K562 (cell line): ENCODE measurements around the gene RFX7. TPM values are rescaled to one million over a fixed set of nuclear protein-coding genes. Genes with fewer than 3 reads are reported as not detected.

ENCODE experiments used
- CHD7 ChIP-seq: fragments of 200-600 bp; sonication (generic); IDR thresholded peaks from one replicate; pipeline ENCODE4 v1.6.1; 2012; ENCODE audit warnings: mild to moderate bottlenecking, low read depth, low read length, inconsistent platforms
- CTCF ChIP-seq, 3 experiments: IDR thresholded peaks in 2 of 3; conservative IDR thresholded peaks in 1 of 3; 2 replicates each; pipeline ENCODE4 v1.5.1; 2011 to 2012; ENCODE audit warnings: low read length in 3 of 3, mild to moderate bottlenecking in 3 of 3, control low read depth in 2 of 3, improper control_type of control experiment in 1 of 3, inconsistent platforms in 1 of 3, low read depth in 1 of 3, mixed read lengths in 1 of 3, moderate library complexity in 1 of 3; ENCODE audit not compliant: insufficient read depth in 2 of 3
- RAD21 ChIP-seq, 2 experiments: fragments of 250-450 bp in 1 of 2; fragments of 450-650 bp in 1 of 2; sonication (Bioruptor Pico) in 1 of 2; formaldehyde crosslinking in 1 of 2; IDR thresholded peaks in 1 of 2; conservative IDR thresholded peaks in 1 of 2; 2 replicates each; pipeline versions ENCODE4 v1.4.0 to v1.8.0; 2020 to 2022; ENCODE audit warnings: mild to moderate bottlenecking in 2 of 2, moderate library complexity in 1 of 2
- TGIF2 ChIP-seq: sonication (generic); formaldehyde crosslinking; IDR thresholded peaks from 2 replicates; pipeline ENCODE4 v1.8.1; 2022; ENCODE audit warnings: mild to moderate bottlenecking, missing genetic modification reagents, moderate library complexity
- ZNF445 ChIP-seq: fragments of 250-450 bp; sonication (Bioruptor Pico); IDR thresholded peaks from 2 replicates; pipeline ENCODE4 v1.4.0; 2020; ENCODE audit warnings: low read depth, mild to moderate bottlenecking, moderate library complexity
- polyA plus RNA-seq, 8 experiments: library from polyadenylated mRNA; depleted of rRNA in 4 of 8; stranded (reverse) in 5 of 8; unstranded in 3 of 8; fragments of >200 nt; fragmentation: Nextera tagmentation in 2 of 8; fragmentation: Illumina TruSeq in 1 of 8; extraction: Ambion mirVana in 2 of 8; extraction: Trizol in 1 of 8; gene quantifications; 2 replicates each; pipeline versions ENCODE4 v1.2.1 to v1.2.3, GENCODE V29; 2011 to 2014; ENCODE audit warnings: inconsistent platforms in 1 of 8, missing spikeins in 1 of 8
- total RNA-seq, 7 experiments: library from RNA; depleted of rRNA in 6 of 7; stranded (reverse); fragments of >200 nt in 6 of 7; fragmentation: Illumina TruSeq in 2 of 7; extraction: Trizol in 2 of 7; gene quantifications; 2 replicates each; pipeline versions ENCODE4 v1.2.1 to v1.2.3, GENCODE V29; 2011 to 2021; ENCODE audit warnings: low replicate concordance in 1 of 7

RFX7 gene
- total and polyA plus RNA-seq, 9 of the 15 experiments (the other 6 are each of a cell fraction or from before 2014, with no cell fraction given): 2.4 to 17.9 (median 6.3) TPM

- peak; percentile 67 to 93 for TF ChIP-seq RAD21 (CRISPR knock-in tag; conservative IDR thresholded peaks at IDR 0.05 in 1 of 2, IDR thresholded peaks at IDR 0.05 in 1 of 2)
- no peak for TF ChIP-seq ZNF445 (CRISPR knock-in tag)
- TF ChIP-seq CHD7: no peak
- TF ChIP-seq CTCF (IDR thresholded peaks at IDR 0.05 in 2 of 3, conservative IDR thresholded peaks at IDR 0.05 in 1 of 3; ENCODE audit: insufficient read depth in 2 of 3, low read depth in 1 of 3, low read length in 3 of 3): peak; percentile 28 to 70 (median 45); a peak in 4 of 6 replicates
- no peak for TF ChIP-seq TGIF2 (CRISPR knock-in tag)
Observed at GRCh38 chr15:56249092-56249491, 5.4 kb upstream of the RFX7 start (continued).
